GM18498 (cell line): ENCODE measurements around the gene ZNF267.
"Not testable (repeated sequence)": the region's sequence is repeated elsewhere in the genome, so short reads cannot be mapped to it uniquely, and the experiment has no call there.

ENCODE experiments used
- ATAC-seq: cut with Tn5 transposase; IDR thresholded peaks from one replicate; pipeline ENCODE4 v1.9.1; 2021; ENCODE audit warnings: mild to moderate bottlenecking, moderate library complexity; ENCODE audit not compliant: unreplicated experiment

ZNF267 gene

GRCh38 chr16:31877876-31878642, 4.5 kb downstream of the ZNF267 start:
- ATAC-seq = no peak

- no peak for ATAC-seq
These were observed 6.3 kb downstream of the ZNF267 start for GRCh38 chr16:31879937-31880321.

GRCh38 chr16:31880322-31880979, 6.8 kb downstream of the ZNF267 start:
- ATAC-seq = peak; percentile 51

- no peak for ATAC-seq
These were observed 12.6 kb downstream of the ZNF267 start for GRCh38 chr16:31886227-31886626.

- ATAC-seq = no peak
These were observed 15.1 kb downstream of the ZNF267 start for GRCh38 chr16:31888735-31889134.

- not testable (repeated sequence) for ATAC-seq
These were observed 18.5 kb downstream of the ZNF267 start for GRCh38 chr16:31892111-31892510.

- ATAC-seq = no peak
These were observed 20.2 kb downstream of the ZNF267 start for GRCh38 chr16:31893824-31894223.

- no peak for ATAC-seq
These were observed 23.7 kb downstream of the ZNF267 start for GRCh38 chr16:31897283-31897682.

- no peak for ATAC-seq
These were observed 25.9 kb downstream of the ZNF267 start for GRCh38 chr16:31899505-31899904.

GRCh38 chr16:31904571-31904970, 31.0 kb downstream of the ZNF267 start:
- ATAC-seq = not testable (repeated sequence)

GRCh38 chr16:31913668-31914067, 40.1 kb downstream of the ZNF267 start:
- ATAC-seq = no peak

- ATAC-seq = no peak
These were observed 42.5 kb downstream of the ZNF267 start for GRCh38 chr16:31916056-31916488.

GRCh38 chr16:31920373-31920772, 46.8 kb downstream of the ZNF267 start:
- ATAC-seq = no peak

- not testable (repeated sequence) for ATAC-seq
These were observed 78.2 kb downstream of the ZNF267 start for GRCh38 chr16:31951806-31952205.

- ATAC-seq = not testable (repeated sequence)
These were observed 78.6 kb downstream of the ZNF267 start for GRCh38 chr16:31952206-31952605.

- not testable (repeated sequence) for ATAC-seq
These were observed 82.6 kb downstream of the ZNF267 start for GRCh38 chr16:31956221-31956620.

GRCh38 chr16:31960186-31960910, 86.7 kb downstream of the ZNF267 start:
- ATAC-seq = not testable (repeated sequence)
